GM19372 (cell line): ENCODE data around the gene HOXB7.

Experiments used
- ATAC-seq: cut with Tn5 transposase; IDR thresholded peaks from one replicate; pipeline ENCODE4 v1.9.1; 2021; ENCODE audit warnings: mild to moderate bottlenecking, low read depth, moderate library complexity; ENCODE audit not compliant: unreplicated experiment

HOXB7 gene

GRCh38 chr17:48611681-48612455 is 1.1 kb upstream of the HOXB7 start:
- no peak for ATAC-seq

GRCh38 chr17:48611213-48611612 is 396 bp upstream of the HOXB7 start:
- ATAC-seq, result no peak

GRCh38 chr17:48609759-48610281 is 997 bp downstream of the HOXB7 start:
- ATAC-seq, result no peak

GRCh38 chr17:48609033-48609432 is 1.8 kb downstream of the HOXB7 start:
- ATAC-seq, result no peak

- ATAC-seq, result no peak
Observed at GRCh38 chr17:48608494-48608834, 2.4 kb downstream of the HOXB7 start.

GRCh38 chr17:48606892-48607614 is 3.8 kb downstream of the HOXB7 start:
- ATAC-seq, result no peak

GRCh38 chr17:48605991-48606891 is 4.6 kb downstream of the HOXB7 start:
- no peak for ATAC-seq

- ATAC-seq, result no peak
Observed at GRCh38 chr17:48605409-48605919, 5.4 kb downstream of the HOXB7 start.

- ATAC-seq, result no peak
Observed at GRCh38 chr17:48604770-48605329, 6.0 kb downstream of the HOXB7 start, which contains the start of gene HOXB6. TSS of gene HOXB6 (minus strand) at chr17:48604986. CDS start at chr17:48598150, 6,836 bp downstream.

GRCh38 chr17:48603959-48604769 is 6.7 kb downstream of the HOXB7 start:
- ATAC-seq, result no peak

GRCh38 chr17:48601539-48602425 is 9.0 kb downstream of the HOXB7 start:
- no peak for ATAC-seq

GRCh38 chr17:48601207-48601538 is 9.6 kb downstream of the HOXB7 start:
- ATAC-seq, result no peak

- ATAC-seq, result no peak
Observed at GRCh38 chr17:48600244-48601098, 10.3 kb downstream of the HOXB7 start.

GRCh38 chr17:48599354-48599753 is 11.5 kb downstream of the HOXB7 start:
- no peak for ATAC-seq

GRCh38 chr17:48598736-48599135 is 12.1 kb downstream of the HOXB7 start:
- no peak for ATAC-seq

GRCh38 chr17:48597778-48598631 is 12.8 kb downstream of the HOXB7 start:
- no peak for ATAC-seq

- no peak for ATAC-seq
Observed at GRCh38 chr17:48597528-48597777, 13.4 kb downstream of the HOXB7 start.
